Stimulated activated effector memory CD8-positive, alpha-beta T cell treated with anti-CD3 and anti-CD28 coated beads, Interleukin-12 subunit alpha, Interleukin-12 subunit beta, amount 100 ng/mL, for 72 hours (primary cell): ENCODE data around the gene ABCA3.

Experiments used
- ATAC-seq: fragments of 150-1000 bp; cut with Tn5 transposase; 2 replicates; pipeline ENCODE4 v1.10.0; 2021
- DNase-seq, 2 donors: peaks; one replicate each; pipeline ENCODE4 v3.0.0; 2021 to 2022; ENCODE audit warnings: low spot score in 2 of 2
- H3K27ac Mint-ChIP-seq: one replicate; pipeline ENCODE4 v1.8.0; 2022; ENCODE audit warnings: mild to moderate bottlenecking, mixed read lengths
- H3K36me3 Mint-ChIP-seq: one replicate; pipeline ENCODE4 v1.8.0; 2022; ENCODE audit warnings: mild to moderate bottlenecking, mixed read lengths
- H3K4me1 Mint-ChIP-seq: one replicate; pipeline ENCODE4 v1.8.0; 2022; ENCODE audit warnings: mixed read lengths
- H3K4me3 Mint-ChIP-seq: one replicate; pipeline ENCODE4 v1.8.0; 2022; ENCODE audit warnings: mild to moderate bottlenecking, mixed read lengths
- H3K9me3 Mint-ChIP-seq: one replicate; pipeline ENCODE4 v1.8.0; 2022; ENCODE audit warnings: mixed read lengths

ABCA3 gene

GRCh38 chr16:2299121-2299914, 41.2 kb downstream of the ABCA3 start:
- DNase-seq (no peak), ATAC-seq (no peak)
- H3K27ac Mint-ChIP-seq, result no peak overlapping the region
- no peaks in the 10 kb centered on the region for H3K36me3 Mint-ChIP-seq
- no peaks in the 10 kb centered on the region for H3K9me3 Mint-ChIP-seq
- H3K4me3 Mint-ChIP-seq, result no peak overlapping the region
- no peaks in the 10 kb centered on the region for H3K4me1 Mint-ChIP-seq

GRCh38 chr16:2298621-2299020, 41.9 kb downstream of the ABCA3 start:
- H3K4me1 Mint-ChIP-seq, result no peaks in the 10 kb centered on the region
- DNase-seq, result no peak
- no peak overlapping the region for H3K27ac Mint-ChIP-seq
- no peaks in the 10 kb centered on the region for H3K36me3 Mint-ChIP-seq
- no peaks in the 10 kb centered on the region for H3K9me3 Mint-ChIP-seq
- H3K4me3 Mint-ChIP-seq, result no peak overlapping the region
- no peak for ATAC-seq

DNA sequence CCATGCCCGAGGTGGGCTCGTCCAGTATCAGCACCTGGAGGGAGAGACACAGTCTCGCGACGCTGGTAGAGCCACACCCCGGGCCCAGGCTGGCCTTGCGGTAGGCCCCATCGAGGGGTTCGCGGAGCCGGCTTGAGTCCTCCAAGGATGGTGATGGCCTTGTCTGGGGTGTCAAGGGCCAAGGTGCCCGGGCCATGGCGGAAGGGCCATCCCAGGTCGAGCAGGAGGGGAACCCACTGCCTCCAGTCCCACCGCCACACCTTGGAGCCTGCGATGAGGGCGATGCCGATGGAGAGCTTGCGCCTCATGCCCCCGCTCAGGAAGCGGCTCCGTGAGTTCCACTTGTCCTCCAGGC, 43.0 kb downstream of the ABCA3 start:
- DNase-seq, result no peak
- H3K27ac Mint-ChIP-seq, result no peak overlapping the region
- H3K9me3 Mint-ChIP-seq, result no peaks in the 10 kb centered on the region
- H3K4me1 Mint-ChIP-seq, result no peaks in the 10 kb centered on the region
- ATAC-seq, result no peak
- H3K36me3 Mint-ChIP-seq, result no peaks in the 10 kb centered on the region
- no peak overlapping the region for H3K4me3 Mint-ChIP-seq

DNA sequence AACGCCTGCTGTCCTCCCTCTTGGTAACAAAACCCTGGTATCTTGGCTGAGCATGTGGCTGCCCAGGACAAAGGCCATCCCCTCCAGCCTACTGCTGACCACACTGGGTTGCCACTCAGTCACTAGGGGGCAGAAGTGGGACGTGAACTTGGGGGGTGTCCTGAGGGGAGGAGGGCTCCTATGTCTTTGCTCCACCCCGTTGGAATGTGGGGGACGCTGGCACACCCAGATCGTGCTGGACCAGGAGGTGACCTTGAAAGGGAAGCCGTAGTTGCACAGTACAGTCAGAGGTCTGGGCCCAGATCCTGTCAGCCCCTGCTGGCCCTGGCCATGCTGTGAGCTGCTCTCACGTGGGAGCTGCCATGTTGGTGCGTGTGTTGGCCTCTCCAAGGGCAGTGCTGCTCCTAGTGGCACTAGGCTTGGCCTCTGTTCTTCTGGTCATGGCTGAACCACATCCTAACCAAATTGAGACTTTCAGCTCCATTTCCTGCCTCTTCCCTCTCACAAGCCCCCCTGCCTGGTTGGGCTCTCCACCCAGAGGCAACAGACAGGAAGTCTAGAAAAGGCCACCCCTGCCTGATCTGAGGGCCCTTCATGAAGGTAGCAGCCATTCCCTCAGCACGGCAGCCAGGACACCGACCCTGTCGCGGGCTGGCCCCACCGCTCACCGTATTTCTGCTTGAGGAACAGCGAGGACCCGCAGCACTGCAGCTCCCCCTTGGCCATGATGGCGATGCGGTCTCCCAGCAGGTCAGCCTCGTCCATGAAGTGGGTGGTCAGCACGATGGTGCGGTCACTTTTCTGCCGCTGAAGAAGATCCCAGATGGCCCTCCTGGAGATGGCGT, 43.6 kb downstream of the ABCA3 start:
- Mint-ChIP-seq H3K27ac (no peak overlapping the region), H3K4me1 (no peaks in the 10 kb centered on the region), H3K4me3 (no peak overlapping the region), H3K36me3 (no peaks in the 10 kb centered on the region), H3K9me3 (no peaks in the 10 kb centered on the region)
- DNase-seq, result no peak
- peak; percentile 45 for ATAC-seq

- no peak overlapping the region for H3K27ac Mint-ChIP-seq
- H3K4me3 Mint-ChIP-seq, result no peak overlapping the region
- no peaks in the 10 kb centered on the region for H3K9me3 Mint-ChIP-seq
- ATAC-seq (peak; percentile 62), DNase-seq (no peak)
- H3K36me3 Mint-ChIP-seq, result no peaks in the 10 kb centered on the region
- H3K4me1 Mint-ChIP-seq, result no peaks in the 10 kb centered on the region
Observed at GRCh38 chr16:2295056-2295798, 45.3 kb downstream of the ABCA3 start.

DNA sequence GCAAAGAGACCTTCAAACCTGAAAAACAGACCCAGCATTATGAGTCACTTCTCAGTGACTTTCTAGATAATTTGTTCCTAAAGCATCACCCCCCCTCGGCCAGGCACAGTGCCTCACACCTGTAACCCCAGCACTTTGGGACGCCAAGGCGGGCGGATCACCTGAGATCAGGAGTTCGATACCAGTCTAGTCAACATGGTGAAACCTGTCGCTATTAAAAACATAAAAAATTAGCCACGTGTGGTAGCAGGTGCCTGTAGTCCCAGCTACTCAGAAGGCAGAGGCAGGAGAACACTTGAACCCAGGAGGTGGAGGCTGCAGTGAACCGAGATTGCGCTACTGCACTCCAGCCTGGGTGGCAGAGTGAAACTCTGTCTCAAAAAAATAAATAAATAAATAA, 48.3 kb downstream of the ABCA3 start:
- H3K27ac Mint-ChIP-seq, result no peak overlapping the region
- no peaks in the 10 kb centered on the region for H3K36me3 Mint-ChIP-seq
- H3K9me3 Mint-ChIP-seq, result no peaks in the 10 kb centered on the region
- DNase-seq, result no peak
- no peaks in the 10 kb centered on the region for H3K4me1 Mint-ChIP-seq
- no peak overlapping the region for H3K4me3 Mint-ChIP-seq
- ATAC-seq, result no peak

- Mint-ChIP-seq H3K9me3 (no peaks in the 10 kb centered on the region), H3K36me3 (peaks cover under 1% of the 10 kb centered on the region), H3K27ac (no peak overlapping the region), H3K4me3 (no peak overlapping the region), H3K4me1 (no peaks in the 10 kb centered on the region)
- ATAC-seq, result no peak
- no peak for DNase-seq
Observed at GRCh38 chr16:2289282-2289681, 51.2 kb downstream of the ABCA3 start.

- peaks cover 6% of the 10 kb centered on the region for H3K36me3 Mint-ChIP-seq
- H3K4me1 Mint-ChIP-seq, result no peaks in the 10 kb centered on the region
- no peak overlapping the region for H3K27ac Mint-ChIP-seq
- DNase-seq (no peak), ATAC-seq (no peak)
- no peaks in the 10 kb centered on the region for H3K9me3 Mint-ChIP-seq
- H3K4me3 Mint-ChIP-seq, result no peak overlapping the region
Observed at GRCh38 chr16:2288726-2289125, 51.8 kb downstream of the ABCA3 start.

DNA sequence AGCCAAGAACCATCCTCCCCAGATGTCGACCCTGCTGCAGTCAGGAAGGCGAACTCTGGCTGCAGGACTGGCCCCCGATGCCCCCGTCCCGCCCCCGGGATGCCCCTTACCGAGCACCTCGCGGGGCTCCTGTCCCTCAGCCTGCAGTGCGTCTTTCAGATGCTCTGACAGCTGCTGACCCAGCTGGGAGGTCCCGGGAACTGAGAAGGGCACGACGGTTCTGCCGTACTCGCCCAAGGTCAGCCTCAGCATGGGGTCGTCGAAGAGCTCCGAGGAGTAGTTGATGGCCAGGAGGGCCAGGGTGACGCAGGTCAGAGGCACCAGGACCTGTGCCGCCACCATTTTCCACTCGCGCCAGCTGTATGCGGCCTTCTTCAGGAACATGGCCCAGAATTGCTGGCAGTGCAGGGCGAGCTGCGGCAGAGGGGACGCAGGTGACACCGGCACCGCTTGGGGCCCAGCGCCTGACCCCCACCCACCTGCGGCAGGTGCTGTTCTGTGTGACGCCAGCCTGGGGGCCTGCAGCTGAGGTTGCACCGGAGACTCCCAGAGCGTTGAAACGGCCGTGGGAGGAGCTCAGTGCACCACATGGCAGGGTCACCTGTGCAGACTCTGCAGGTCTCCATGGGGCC, 52.5 kb downstream of the ABCA3 start:
- DNase-seq (no peak), ATAC-seq (no peak)
- Mint-ChIP-seq H3K27ac (no peak overlapping the region), H3K4me3 (no peak overlapping the region), H3K4me1 (no peaks in the 10 kb centered on the region), H3K36me3 (peaks cover 7% of the 10 kb centered on the region), H3K9me3 (no peaks in the 10 kb centered on the region)

DNA sequence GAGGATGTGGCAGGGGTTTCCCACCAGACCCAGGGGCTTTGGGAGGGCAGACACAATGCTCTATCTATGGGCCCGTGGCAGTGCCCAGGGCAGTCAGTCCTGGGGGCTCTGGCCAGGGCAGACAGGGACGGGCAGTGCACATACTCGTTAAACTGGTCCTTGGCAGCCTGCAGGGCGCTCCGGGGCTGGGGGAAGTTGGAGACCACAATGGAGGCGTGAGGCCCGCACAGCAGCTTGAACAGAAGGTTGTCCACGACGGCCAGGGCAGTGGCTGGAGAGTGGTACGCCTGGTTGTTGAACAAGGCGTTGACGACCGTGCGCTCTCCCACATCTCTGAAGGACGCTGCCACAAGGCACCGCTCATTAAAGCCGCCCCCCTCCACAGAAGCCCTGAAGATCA, 54.0 kb downstream of the ABCA3 start:
- Mint-ChIP-seq H3K36me3 (peaks cover 7% of the 10 kb centered on the region), H3K9me3 (no peaks in the 10 kb centered on the region), H3K4me1 (no peaks in the 10 kb centered on the region), H3K4me3 (no peak overlapping the region), H3K27ac (no peak overlapping the region)
- no peak for ATAC-seq
- DNase-seq, result no peak

DNA sequence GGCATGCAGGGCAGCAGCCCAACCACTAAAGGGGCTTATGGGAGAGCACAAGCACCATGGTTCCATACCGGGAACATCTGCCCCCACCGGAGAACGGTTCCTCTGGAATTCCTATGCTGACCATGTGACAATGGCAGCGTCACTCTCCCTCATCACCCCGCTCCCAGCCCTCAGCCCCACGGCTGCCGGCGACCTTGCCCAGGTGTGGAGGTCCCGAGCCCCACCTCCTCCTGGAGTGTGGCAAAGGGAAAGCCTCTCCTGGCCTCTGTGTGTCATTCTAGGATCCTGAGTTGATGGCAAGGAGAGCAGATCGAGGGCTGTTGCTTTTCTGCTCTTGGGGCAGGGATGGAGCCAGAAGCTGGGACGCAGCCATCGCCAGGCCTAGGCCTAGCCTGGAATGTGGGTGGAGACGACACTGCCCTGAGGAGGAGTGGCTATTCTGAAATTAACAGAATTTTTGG, 54.8 kb downstream of the ABCA3 start:
- Mint-ChIP-seq H3K9me3 (no peaks in the 10 kb centered on the region), H3K4me3 (no peak overlapping the region), H3K27ac (no peak overlapping the region), H3K36me3 (peaks cover 7% of the 10 kb centered on the region), H3K4me1 (no peaks in the 10 kb centered on the region)
- ATAC-seq, result no peak
- no peak for DNase-seq

- Mint-ChIP-seq H3K4me1 (no peaks in the 10 kb centered on the region), H3K36me3 (peaks cover 7% of the 10 kb centered on the region), H3K27ac (no peak overlapping the region), H3K4me3 (no peak overlapping the region), H3K9me3 (no peaks in the 10 kb centered on the region)
- DNase-seq (no peak), ATAC-seq (no peak)
Observed at GRCh38 chr16:2284797-2285576, 55.5 kb downstream of the ABCA3 start.

- DNase-seq (no peak), ATAC-seq (no peak)
- no peak overlapping the region for H3K4me3 Mint-ChIP-seq
- H3K36me3 Mint-ChIP-seq, result peaks cover 7% of the 10 kb centered on the region
- no peak overlapping the region for H3K27ac Mint-ChIP-seq
- no peaks in the 10 kb centered on the region for H3K9me3 Mint-ChIP-seq
- no peaks in the 10 kb centered on the region for H3K4me1 Mint-ChIP-seq
Observed at GRCh38 chr16:2284001-2284770, 56.3 kb downstream of the ABCA3 start.
